ENCODE results near the gene RUVBL1.
A peak's percentile ranks its signal among the peaks of the same experiment; 100 is the strongest.

The RUVBL1 gene

GRCh38 chr3:128133273-128133883, 9.8 kb upstream of the RUVBL1 start:
- peak in 1 of 3 donors; percentile 20 for DNase-seq (ENCODE audit: low read depth in 3 of 3)

- no peak for DNase-seq (ENCODE audit: low read depth in 3 of 3)
Measured at GRCh38 chr3:128131897-128132646, 8.5 kb upstream of the RUVBL1 start.

GRCh38 chr3:128128251-128128650, 4.6 kb upstream of the RUVBL1 start:
- no peak for DNase-seq (ENCODE audit: low read depth in 3 of 3)

DNA sequence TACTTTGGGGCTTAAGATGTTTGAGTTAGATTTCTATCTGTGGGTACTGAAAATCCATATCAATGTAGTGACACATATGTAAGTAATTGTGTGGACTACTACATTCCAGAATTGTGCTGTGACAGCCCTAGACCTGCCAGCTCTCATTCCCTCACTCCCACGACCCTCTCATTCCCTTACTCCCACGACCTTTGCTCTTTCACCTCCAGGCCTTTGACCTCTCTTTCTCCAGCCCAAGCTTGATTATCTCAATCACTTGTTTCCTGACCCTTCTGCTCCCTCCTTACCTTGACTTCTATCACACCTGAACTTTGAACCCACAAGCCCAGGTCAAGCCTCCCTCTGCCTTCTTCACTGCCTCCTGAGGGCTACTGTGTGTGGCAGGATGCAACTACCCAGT, 3.6 kb upstream of the RUVBL1 start:
- no peak for DNase-seq (ENCODE audit: low read depth in 3 of 3)

DNA sequence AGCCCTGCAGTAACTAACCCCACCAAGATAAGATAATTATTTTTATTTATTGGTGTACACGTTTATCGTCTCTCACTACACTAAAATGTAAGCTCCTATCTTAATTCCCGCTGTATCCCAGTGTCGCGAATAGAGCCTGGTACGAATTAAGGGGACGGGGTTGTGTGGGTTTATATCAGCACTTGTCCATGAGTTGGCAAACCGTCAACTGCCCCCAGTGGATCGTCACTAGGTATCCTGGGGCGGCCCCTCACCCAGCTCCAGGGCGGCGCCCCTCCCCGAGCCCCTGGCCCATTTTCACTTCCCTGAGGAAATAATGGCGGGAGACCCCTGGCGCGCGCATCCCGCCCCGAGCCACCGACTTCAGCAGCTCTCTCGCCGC, 465 bp downstream of the RUVBL1 start:
- no peak for DNase-seq (ENCODE audit: low read depth in 3 of 3)

GRCh38 chr3:128122013-128122412, 1.6 kb downstream of the RUVBL1 start:
- DNase-seq (ENCODE audit: low read depth in 3 of 3) = no peak

GRCh38 chr3:128113817-128114794, 9.5 kb downstream of the RUVBL1 start:
- no peak for DNase-seq (ENCODE audit: low read depth in 3 of 3)

DNA sequence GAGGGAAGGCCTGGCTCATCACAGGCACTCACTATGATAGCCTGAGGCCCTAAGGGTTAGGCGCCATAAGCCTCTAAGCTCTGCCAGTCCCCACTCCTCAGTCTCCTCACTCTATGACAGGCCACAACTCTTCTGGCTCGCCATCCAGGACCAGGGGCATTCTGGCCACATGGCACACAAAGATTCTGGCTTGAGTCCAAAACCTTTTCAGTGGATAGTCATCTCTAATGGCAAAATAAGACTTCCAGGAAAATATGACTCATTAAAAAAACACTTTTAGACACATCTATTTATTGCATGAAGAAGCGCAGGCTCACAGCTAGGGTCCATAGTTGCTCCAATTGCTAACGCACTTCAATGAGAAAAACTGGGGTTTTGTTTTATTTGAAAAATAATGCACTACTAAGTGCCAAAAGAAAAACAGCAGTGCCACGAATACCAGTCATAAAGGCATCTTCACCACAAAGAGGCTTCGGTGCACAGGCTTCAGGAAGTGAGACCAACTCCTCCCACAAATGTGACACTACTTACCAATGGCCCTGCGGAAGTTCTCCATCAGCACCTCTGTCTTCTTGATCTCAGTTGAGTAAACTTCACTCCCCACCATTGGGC, 11.1 kb downstream of the RUVBL1 start:
- DNase-seq (ENCODE audit: low read depth in 3 of 3) = no peak

GRCh38 chr3:128111147-128111546, 12.5 kb downstream of the RUVBL1 start:
- DNase-seq (ENCODE audit: low read depth in 3 of 3) = no peak

DNA sequence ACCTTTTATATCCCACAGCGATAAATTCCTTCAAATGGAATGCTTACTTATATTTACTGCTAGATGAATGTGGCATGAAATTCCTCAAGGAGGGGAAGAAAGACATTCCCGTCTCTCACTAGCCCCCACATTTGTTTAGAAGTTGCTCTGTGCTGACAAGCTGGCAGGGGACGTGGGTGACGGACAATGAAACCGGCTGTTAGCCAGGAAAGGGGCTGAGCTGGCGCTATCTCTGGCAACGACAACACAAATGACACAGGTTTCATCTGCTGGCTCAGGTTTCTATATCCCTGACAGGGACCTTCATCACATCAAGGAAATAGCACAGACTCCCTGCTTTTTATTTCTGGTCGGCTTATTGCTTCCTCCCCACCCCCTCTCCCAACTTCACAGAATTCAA, 15.8 kb downstream of the RUVBL1 start:
- no peak for DNase-seq (ENCODE audit: low read depth in 3 of 3)

- DNase-seq (ENCODE audit: low read depth in 3 of 3) = no peak
Measured at GRCh38 chr3:128103136-128103676, 20.4 kb downstream of the RUVBL1 start.

- no peak for DNase-seq (ENCODE audit: low read depth in 3 of 3)
Measured at GRCh38 chr3:128100638-128101037, 23.0 kb downstream of the RUVBL1 start.

GRCh38 chr3:128100161-128100560, 23.5 kb downstream of the RUVBL1 start:
- DNase-seq (ENCODE audit: low read depth in 3 of 3) = no peak

DNA sequence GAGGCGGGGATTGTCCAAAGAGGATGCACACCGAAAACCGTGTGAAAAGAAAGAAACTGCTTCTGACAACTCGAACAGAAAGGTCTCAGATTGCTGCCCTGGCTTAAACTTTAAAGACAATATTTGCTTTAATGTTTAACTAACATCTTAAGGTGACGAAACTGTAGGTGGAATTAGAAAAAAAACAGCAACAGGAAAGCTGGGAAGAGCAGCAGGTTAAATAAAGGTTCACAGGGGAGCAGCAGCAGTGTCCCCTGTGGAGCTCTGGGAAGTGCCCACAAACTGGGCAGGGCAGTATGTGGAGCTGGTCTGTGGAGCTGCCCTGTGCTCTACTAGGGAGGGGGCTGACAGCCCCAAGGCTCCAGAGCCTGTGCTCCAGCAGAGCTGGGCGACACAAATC, 25.4 kb downstream of the RUVBL1 start:
- DNase-seq (ENCODE audit: low read depth in 3 of 3) = no peak

DNA sequence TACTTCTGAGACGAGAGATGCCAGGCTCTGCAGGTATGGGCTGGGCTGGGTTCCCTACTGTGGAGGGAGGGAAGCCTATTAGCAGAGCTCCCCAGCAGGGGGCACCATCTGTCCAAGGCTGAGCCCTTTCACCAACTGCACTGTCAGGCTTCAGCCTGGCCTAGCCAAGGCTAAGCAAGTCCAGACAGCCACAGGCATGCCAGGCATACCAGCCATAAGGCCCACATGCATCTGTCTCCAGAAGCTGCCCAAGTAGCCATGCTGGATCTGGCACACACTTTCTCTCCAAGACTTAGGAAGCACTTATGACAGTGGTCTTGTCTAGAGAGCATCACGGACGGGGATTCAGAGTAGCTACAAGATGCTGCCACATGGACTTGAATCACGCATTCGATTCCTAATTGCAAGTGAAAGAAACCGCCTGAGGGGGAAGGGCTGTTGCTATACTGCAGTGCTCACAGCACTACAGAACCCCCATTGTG, 28.3 kb downstream of the RUVBL1 start:
- DNase-seq (ENCODE audit: low read depth in 3 of 3) = peak; percentile 41 to 77 (median 59)

DNA sequence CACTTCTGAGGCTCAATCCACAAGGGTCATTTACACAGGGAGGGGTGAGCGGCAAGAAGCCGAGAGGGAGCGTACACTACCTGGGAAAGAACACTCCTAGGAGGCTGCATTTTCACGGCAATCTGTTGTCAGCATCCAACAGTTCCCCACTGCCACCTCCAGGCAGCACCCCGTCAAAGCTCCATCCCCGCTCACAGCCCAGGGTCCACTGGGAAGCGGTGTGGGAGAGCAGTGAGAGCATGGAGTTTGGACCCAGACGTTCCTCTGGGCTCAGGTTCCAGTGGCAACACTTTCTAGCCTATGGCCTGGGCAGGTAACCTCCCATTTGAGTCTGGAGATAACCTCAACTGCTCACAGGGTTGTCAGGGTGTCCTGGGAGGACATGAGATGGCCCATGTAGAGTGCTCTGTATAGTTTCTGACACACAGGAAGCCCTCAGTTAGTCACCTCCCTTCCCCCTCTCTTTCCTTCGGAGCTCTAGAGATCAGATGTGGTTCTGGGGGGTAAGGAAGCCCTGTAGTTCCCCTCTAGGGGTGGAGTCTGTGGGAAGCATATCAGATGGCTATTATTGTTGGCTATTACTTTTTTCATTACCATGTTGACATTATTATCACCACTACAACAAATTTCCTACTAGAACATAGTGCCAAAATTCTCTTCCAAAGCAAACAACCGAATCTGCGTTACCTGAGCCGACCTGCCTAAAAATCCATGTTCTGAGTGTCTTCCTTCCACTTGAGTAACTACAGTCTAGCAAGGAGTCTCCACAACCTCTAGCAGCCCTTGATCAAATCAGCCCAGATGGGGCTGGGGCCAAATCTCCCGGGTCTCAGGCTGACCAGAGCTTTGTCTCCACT, 29.1 kb downstream of the RUVBL1 start:
- DNase-seq (ENCODE audit: low read depth in 3 of 3) = no peak

DNA sequence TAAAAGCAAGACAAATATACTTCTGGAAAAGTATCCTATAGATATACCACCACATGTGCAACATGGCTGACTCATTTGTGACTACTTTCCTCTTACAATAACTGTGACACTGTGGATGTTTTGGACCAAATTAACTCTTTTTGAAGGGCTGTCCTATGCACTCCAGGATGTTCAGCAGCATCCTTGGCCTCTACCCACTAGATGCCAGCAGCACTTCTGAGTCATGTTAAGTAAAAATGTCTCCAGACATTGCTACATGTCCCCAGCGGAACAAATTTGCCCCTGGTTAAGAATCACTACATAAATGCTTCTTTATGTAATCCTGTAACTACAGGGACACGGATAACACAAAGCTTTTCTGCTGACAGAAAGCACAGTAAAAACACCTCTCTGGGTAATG, 32.0 kb downstream of the RUVBL1 start:
- no peak for DNase-seq (ENCODE audit: low read depth in 3 of 3)

- DNase-seq (ENCODE audit: low read depth in 3 of 3) = no peak
Measured at GRCh38 chr3:128089135-128089534, 34.5 kb downstream of the RUVBL1 start.

GRCh38 chr3:128084675-128085021, 39.0 kb downstream of the RUVBL1 start:
- DNase-seq (ENCODE audit: low read depth in 3 of 3) = no peak

- no peak for DNase-seq (ENCODE audit: low read depth in 3 of 3)
Measured at GRCh38 chr3:128083980-128084674, 39.5 kb downstream of the RUVBL1 start.

Data from stimulated activated CD4-positive, alpha-beta T cell treated with anti-CD3 and anti-CD28 coated beads, TNF-alpha, amount 100 ng/mL, for 48 hours (primary cell).